Astrocyte (in vitro differentiated cells and primary cell): ENCODE measurements around the gene CRY2.

Source experiments
- EZH2 ChIP-seq: IDR thresholded peaks from 2 replicates; pipeline ENCODE4 v1.6.1; 2012; ENCODE audit warnings: mild to moderate bottlenecking, low read length, inconsistent platforms; ENCODE audit not compliant: insufficient read depth
- TF ChIP-seq, protein P1 (sequence below): IDR thresholded peaks from 2 replicates; pipeline ENCODE4 v1.5.1; 2011; ENCODE audit warnings: low read depth, mild to moderate bottlenecking, inconsistent platforms, low read length, moderate library complexity; ENCODE audit not compliant: insufficient read depth

DNA sequence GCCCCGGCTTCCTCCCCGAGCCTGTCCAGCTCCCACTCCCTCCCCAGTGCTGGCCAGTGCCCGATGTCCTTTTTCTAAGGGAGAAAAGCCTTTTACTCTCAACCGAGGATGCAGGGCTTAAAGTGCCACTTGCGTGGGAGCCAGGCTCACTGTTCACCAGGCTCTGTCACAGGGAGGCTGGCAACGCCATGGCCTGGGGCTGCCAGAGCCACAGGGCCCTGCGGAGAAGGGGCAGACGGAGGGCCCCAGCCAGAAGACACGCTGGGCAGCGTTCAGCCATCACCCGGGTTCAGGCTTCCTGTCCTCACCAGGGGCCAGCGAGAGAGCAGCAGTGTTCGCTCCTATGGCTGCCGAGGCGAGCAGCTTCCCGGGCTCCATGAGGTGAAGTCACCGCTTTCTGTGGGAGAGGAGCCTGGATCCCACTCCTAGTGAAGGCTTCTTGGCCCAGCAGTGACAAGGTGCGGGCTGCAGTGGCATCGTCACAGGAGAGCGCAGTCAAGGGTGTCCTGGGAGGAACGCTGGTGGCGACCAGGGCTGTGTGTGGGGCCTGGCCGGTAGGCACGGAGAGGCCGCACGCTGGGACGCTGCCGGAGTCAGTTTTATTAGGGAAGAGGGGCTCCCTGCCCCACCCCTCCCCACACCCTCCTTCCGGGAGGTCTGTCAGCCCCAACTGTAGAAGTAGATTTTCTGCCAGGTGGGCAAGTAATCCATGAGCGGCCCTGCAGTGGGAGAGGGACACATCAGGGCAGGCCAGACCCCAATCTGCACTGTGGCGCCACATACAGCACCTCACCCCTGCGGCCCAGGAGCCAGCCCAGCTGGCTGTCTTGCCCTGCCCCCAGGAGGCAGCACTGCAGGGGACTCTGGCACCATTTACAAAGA, 62.6 kb downstream of the CRY2 start:
- TF ChIP-seq, protein P1, sequence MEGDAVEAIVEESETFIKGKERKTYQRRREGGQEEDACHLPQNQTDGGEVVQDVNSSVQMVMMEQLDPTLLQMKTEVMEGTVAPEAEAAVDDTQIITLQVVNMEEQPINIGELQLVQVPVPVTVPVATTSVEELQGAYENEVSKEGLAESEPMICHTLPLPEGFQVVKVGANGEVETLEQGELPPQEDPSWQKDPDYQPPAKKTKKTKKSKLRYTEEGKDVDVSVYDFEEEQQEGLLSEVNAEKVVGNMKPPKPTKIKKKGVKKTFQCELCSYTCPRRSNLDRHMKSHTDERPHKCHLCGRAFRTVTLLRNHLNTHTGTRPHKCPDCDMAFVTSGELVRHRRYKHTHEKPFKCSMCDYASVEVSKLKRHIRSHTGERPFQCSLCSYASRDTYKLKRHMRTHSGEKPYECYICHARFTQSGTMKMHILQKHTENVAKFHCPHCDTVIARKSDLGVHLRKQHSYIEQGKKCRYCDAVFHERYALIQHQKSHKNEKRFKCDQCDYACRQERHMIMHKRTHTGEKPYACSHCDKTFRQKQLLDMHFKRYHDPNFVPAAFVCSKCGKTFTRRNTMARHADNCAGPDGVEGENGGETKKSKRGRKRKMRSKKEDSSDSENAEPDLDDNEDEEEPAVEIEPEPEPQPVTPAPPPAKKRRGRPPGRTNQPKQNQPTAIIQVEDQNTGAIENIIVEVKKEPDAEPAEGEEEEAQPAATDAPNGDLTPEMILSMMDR: no peak
- no peak for TF ChIP-seq EZH2
